HG03439 (cell line): Measurements from ENCODE around the gene RPGRIP1.
A peak's percentile ranks its signal among the peaks of the same experiment; 100 is the strongest.
"Not testable (repeated sequence)": the region's sequence is repeated elsewhere in the genome, so short reads cannot be mapped to it uniquely, and the experiment has no call there.

ENCODE experiments used
- ATAC-seq: cut with Tn5 transposase; IDR thresholded peaks from one replicate; pipeline ENCODE4 v1.9.1; 2021; ENCODE audit warnings: mild to moderate bottlenecking, moderate library complexity; ENCODE audit not compliant: unreplicated experiment

The RPGRIP1 gene

GRCh38 chr14:21258005-21258888, 21.6 kb upstream of the RPGRIP1 start:
- ATAC-seq: no peak

DNA sequence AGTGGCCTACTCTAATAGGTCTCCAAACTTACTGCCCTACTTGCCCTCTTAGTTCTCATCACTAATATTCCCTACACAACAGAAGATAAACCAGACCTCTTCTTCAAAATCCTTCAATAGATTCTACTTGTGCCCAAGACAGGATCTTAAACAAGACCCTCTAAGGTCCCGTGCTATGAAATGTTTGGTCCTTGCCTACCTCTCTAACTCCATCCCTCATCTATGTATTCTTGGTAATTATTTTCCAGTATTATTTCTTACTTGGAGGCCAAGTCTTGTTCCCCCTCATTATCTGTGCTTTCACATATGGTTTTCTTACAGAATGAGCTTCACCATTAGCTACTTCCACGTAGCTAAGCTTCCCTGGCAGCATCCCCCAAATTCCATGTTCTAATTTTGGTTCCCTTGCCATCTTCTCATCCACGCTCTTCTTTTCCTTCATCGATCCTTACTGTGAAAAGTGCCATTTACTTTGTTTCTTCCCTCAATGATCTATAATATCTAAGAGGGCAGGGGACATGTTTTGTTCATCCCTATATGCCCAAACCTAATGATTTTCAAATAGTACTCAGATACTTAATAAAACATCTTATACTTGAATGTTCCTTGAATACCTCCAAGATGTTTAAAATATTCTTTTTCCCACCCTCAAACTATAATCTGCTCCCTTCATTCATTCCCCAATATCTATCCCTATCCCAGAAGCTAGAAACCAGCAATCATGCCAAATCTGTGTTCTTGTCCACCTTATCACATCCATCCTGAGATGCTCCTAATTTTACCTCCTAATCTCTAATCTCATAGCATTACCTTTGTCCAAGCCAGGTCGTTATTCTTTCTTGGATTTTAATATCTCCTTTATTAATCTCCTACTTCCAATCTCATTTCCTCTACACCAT, 20.7 kb upstream of the RPGRIP1 start:
- no peak for ATAC-seq

GRCh38 chr14:21261824-21262223, 18.1 kb upstream of the RPGRIP1 start:
- no peak for ATAC-seq

- ATAC-seq: no peak
These were observed 17.5 kb upstream of the RPGRIP1 start for GRCh38 chr14:21262410-21262809.

GRCh38 chr14:21263284-21264024, 16.4 kb upstream of the RPGRIP1 start:
- ATAC-seq: no peak

- ATAC-seq: peak; percentile 54
These were observed 15.7 kb upstream of the RPGRIP1 start for GRCh38 chr14:21264025-21264801.

DNA sequence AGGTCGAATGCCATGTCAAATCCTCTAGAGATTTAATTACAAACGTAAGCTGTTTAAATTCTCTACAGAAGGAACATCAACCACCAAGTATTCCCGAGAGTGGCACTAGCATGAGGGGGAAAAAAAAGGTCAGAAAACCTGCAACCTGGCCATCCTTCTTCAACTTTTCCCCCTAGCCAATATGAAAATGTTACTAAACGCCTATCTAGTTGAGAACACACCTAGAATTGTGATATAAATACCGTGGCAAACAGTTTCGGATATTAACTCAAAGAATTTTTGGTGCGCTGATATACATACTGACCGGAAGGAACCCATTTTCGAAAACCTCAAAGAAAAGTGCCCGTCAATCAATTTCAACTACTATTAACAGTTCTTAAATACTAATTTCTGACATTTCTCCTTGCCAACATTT, 12.4 kb upstream of the RPGRIP1 start:
- ATAC-seq: no peak

GRCh38 chr14:21267886-21268616, 11.8 kb upstream of the RPGRIP1 start:
- ATAC-seq: no peak

GRCh38 chr14:21268617-21269251, 11.1 kb upstream of the RPGRIP1 start:
- no peak for ATAC-seq

DNA sequence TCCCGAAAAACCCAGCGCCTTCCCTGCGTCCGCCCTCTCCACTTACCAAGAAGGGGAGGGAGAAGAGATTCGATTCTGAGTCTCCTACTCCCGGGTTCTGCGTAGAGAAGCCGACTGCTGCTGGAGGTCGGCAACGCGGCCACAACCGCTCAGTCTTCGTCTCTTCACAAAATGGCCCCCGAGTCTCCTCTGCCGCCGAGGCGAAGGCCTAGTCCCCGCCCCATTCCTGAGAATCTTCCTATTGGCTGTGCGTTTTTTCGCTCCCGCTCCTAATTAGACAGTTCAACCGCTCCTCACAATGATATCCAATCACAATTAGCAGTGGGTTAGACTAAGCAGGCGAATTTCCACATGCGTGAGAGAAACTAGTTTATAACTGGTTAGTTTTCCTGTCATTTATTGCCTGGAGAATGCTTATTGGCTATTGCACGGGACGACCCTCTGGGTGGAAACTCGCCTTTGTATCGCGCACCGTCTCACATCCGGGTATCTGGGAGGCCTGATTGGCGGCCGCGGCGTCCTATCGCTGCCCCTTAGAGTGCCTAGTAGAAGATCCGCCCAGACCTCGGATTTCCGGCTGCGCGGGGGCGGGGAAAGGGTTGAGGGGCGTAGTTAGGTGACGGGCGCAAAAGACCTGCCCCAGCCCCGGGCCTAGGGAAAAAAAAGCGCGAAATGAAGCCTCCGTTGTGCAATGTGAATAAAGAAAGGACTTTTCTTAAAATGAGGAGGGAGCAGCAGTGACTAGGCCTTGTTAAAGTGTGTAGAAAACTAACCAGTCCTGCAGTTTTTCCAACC, 10.4 kb upstream of the RPGRIP1 start, which contains the start of gene HNRNPC:
Gene HNRNPC, minus strand, starts transcription at position 191 of the 795 bp plus-strand sequence. CDS start 35,249 bp downstream, outside the sequence.
- ATAC-seq: peak; percentile 87

- not testable (repeated sequence) for ATAC-seq
These were observed 7.2 kb upstream of the RPGRIP1 start for GRCh38 chr14:21272661-21273060.

- ATAC-seq: no peak
These were observed 4.5 kb upstream of the RPGRIP1 start for GRCh38 chr14:21275261-21275858.

DNA sequence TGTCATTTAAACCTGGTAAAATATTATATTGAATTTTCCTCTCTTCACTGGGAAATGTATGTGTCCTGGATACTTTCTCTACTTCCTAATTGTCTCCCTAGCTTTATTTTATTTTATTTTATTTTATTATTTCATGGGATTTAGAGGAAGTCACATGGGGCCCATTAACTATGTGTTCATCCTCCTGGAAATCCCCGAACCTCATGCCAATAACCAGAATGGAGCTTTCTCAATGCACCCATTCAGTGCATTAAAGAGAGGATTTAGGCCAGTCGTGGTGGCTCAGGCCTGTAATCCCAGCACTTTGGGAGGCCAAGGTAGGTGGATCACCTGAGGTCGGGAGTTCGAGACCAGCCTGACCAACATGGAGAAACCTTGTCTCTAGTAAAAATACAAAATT, 1.3 kb upstream of the RPGRIP1 start:
- ATAC-seq: no peak

GRCh38 chr14:21281917-21282316, 2.0 kb downstream of the RPGRIP1 start:
- ATAC-seq: not testable (repeated sequence)

DNA sequence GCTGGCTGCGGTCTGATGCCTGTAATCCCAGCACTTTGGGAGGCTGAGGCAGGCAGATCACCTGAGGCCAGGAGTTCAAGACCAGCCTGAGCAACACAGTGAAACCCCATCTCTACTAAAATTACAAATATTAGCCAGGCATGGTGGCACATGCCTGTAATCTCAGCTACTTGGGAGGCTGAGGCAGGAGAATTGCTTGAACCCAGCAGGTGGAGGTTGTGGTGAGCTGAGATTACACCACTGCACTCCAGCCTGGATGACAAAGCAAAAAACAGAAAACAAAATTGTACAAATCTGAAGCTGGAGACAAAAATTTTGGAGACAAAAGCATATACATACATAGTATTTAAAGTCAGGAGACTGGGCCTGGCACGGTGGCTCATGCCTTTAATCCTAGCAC, 6.6 kb downstream of the RPGRIP1 start:
- ATAC-seq: not testable (repeated sequence)

- no peak for ATAC-seq
These were observed 7.3 kb downstream of the RPGRIP1 start for GRCh38 chr14:21287168-21287567.

DNA sequence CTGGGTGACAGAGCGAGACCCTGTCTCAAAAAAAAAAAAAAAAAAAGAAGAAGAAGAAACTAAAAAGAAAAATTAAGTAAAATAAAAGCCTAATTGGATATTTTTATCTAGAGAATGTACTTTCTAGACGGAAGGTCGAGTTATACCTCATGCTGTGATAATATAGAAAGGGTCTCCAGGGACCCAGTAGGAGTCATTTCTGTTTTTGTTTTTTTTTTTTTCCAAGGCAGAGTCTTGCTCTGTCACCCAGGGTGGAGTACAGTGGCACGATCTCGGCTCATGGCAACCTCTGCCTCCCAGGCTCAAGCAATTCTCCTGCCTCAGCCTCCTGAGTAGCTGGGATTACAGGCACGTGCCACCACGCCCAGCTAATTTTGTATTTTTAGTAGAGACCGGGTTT, 14.1 kb downstream of the RPGRIP1 start:
- not testable (repeated sequence) for ATAC-seq

DNA sequence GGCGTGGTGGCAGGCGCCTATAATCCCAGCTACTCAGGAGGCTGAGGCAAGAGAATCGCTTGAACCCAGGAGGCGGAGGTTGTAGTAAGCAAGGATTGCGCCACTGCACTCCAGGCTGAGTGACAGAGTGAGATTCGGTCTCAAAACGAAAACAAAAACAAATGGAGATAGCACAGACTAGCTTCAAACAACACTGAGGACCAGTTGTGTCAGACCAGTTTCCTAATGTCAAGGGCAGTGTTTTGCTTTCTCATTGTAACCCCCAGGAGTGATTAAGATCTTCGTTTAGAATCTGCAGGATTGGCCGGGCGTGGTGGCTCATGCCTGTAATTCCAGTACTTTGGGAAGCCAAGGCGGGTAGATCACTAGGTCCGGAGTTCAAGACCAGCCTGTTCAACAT, 18.5 kb downstream of the RPGRIP1 start:
- no peak for ATAC-seq
